ENCODE measurements around the gene MGAM2.

- TF ChIP-seq, protein P1, sequence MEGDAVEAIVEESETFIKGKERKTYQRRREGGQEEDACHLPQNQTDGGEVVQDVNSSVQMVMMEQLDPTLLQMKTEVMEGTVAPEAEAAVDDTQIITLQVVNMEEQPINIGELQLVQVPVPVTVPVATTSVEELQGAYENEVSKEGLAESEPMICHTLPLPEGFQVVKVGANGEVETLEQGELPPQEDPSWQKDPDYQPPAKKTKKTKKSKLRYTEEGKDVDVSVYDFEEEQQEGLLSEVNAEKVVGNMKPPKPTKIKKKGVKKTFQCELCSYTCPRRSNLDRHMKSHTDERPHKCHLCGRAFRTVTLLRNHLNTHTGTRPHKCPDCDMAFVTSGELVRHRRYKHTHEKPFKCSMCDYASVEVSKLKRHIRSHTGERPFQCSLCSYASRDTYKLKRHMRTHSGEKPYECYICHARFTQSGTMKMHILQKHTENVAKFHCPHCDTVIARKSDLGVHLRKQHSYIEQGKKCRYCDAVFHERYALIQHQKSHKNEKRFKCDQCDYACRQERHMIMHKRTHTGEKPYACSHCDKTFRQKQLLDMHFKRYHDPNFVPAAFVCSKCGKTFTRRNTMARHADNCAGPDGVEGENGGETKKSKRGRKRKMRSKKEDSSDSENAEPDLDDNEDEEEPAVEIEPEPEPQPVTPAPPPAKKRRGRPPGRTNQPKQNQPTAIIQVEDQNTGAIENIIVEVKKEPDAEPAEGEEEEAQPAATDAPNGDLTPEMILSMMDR (IDR thresholded peaks at IDR 0.05; ENCODE audit: insufficient read depth, low read length) = no peak
- TF ChIP-seq REST (IDR thresholded peaks at IDR 0.05; ENCODE audit: insufficient replicate concordance, low read depth) = no peak
Observed at GRCh38 chr7:142125256-142125955, 13.9 kb downstream of the MGAM2 start.

Measured in HL-60 (cell line).